GM19035 (cell line): Measurements from ENCODE around the gene C3orf20.

Source experiments
- ATAC-seq: cut with Tn5 transposase; IDR thresholded peaks from one replicate; pipeline ENCODE4 v1.9.1; 2021; ENCODE audit not compliant: unreplicated experiment

Gene C3orf20

DNA sequence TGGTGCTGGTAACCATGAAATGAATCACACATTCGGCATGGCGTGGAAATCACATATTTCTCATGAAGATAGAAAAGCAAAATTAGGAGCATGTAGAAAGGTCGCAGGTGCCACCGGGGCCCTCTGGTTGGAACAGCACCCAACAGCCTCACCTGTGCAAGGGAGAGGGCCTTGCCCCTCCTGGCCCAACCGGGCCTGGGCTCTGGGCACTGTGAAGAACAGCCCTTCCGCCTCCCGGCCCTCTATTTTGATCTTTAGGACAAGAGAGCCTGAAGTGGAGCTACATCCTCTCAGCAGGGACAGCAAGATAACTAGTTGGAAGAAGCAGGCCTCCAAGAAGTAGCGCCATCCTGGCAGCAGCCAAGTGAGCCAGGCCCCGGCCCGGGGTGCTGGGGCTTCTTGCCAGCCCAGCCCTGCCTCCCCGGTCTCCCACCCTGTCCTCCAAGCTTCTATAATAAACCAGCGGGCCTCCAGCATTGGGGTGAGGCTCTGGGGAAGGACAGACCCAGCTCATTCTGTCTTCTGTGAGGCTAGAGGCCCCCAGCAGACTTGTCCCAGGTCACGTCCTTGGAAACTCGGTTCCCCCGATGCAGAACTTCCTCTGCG is 97.7 kb downstream of the C3orf20 start:
- ATAC-seq = no peak

DNA sequence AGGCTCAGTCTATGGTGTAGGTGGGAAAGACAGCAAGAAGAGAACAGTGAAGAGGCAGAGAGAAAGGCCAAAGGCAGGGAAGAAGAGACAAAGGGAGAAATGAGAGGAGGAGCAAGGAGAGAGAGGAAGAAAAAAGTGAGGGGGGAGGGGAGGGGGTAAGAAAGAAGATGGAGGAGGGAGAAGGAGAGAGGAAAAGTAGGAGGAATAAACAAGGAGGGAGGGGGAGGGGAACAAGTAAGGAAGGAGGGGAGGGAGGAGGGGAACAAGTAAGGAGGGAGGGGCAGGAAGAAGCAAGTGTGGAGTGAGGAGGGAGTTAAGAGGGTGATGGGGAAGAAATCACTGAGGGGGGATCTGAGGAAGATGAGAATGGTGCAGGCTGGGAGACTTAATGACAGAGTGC is 98.3 kb downstream of the C3orf20 start:
- no peak for ATAC-seq

- ATAC-seq = no peak
Measured at GRCh38 chr3:14773691-14774128, 98.8 kb downstream of the C3orf20 start.

DNA sequence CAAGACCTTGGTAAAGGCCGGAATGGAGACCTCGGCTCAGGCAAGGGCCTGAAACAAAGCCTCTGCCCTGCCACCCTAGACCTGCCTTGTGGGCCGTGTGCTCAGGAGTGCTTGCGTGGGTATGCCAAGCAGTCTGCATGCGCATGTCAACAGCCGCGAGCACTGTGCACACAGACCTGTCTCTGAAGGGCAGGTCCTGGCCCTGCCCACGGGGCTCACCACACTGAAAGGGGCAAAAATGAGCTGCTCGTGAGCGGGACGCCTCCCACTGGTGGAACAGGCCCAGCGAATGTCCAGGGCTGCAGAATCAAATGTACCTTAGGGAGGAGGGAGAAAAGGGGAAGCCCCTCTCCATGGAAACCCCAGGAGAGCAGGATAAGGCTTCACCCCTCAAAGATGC is 99.5 kb downstream of the C3orf20 start:
- no peak for ATAC-seq

DNA sequence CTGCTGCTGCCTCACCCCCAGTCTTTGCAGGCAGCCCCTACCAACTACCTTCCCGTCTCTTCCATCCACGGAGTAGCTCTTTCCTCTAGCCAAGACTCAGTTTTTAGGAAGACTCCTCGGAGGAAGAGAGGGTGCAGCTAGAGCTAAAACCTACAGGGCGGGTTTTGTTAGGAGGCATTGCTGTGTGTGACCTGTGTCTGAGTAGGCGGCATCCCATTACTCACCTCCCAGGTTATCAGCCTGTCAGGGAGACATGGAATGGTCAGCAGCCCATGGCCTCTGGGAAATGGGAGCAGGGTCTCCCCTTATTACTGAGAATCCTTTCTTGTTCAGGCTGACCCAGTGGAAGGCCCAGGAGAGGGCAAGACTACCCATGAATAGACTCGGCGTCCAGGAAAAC is 100.1 kb downstream of the C3orf20 start:
- no peak for ATAC-seq

DNA sequence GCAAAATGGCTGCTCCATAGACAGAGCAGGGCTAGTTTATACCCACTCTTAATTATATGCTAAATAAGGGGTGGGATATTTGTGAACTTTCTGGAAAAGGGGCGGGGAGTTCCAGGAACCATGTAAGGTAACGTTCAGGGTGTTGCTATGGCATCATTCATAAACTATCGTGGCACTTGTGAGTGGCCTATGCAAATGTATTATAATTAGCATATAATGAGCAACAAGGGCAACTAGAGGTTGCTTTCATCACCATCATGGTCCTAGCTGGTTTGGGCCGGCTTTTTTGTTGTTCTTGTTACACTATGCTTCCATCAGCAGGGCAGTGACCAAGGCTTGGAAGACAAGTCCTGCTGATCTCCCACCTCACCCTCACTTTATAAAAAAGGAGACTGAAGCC is 100.6 kb downstream of the C3orf20 start:
- no peak for ATAC-seq

DNA sequence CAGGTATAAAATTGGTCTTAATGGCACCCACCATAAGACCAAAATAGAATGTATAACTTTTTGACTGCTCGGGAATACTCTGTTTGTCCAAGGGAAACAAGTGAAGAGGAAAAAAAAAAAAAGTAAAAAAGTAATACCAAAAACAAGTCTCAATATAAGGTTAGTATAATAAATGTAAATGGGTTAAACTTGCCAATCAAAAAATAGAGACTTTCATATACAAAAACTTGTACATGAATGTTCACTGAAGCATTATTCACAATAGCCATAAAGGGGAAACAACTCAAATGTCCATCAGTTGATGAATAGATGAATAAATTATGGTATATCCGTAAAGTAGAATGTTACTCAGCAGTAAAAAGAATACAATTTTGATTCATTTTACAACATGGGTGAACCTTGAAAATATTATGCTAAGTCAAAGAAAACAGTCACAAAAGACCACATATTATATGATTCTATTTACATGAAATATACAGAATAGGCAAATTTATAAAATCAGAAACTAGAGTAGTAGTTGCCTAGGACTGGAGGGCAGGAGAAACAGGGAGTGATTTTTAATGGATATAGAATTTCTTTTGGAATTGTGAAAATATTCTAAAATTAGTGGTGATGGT is 104.2 kb downstream of the C3orf20 start:
- ATAC-seq = no peak

- ATAC-seq = no peak
Measured at GRCh38 chr3:14780927-14781507, 106.1 kb downstream of the C3orf20 start.

GRCh38 chr3:14783480-14784086 is 108.6 kb downstream of the C3orf20 start:
- ATAC-seq = no peak

- no peak for ATAC-seq
Measured at GRCh38 chr3:14784087-14784681, 109.2 kb downstream of the C3orf20 start.

- ATAC-seq = no peak
Measured at GRCh38 chr3:14785207-14786155, 110.5 kb downstream of the C3orf20 start.

DNA sequence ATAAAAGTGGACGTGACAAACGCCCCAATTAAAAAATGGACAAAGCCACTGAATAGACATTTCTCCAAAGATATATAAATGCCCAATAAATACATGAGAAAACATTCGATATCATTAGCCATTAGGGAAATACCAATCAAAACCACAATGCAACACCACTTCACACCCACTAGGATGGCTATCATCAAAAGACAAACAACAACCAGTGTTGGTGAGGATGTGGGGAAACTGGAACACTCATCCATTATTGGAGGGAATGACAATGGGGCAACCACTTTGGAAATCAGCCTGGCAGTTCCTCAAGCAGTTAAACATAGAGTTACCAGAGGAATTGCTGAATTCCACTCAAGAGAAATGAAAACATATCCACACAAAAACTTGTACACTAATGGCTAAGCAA is 111.4 kb downstream of the C3orf20 start:
- no peak for ATAC-seq

- no peak for ATAC-seq
Measured at GRCh38 chr3:14787630-14788029, 112.7 kb downstream of the C3orf20 start.

DNA sequence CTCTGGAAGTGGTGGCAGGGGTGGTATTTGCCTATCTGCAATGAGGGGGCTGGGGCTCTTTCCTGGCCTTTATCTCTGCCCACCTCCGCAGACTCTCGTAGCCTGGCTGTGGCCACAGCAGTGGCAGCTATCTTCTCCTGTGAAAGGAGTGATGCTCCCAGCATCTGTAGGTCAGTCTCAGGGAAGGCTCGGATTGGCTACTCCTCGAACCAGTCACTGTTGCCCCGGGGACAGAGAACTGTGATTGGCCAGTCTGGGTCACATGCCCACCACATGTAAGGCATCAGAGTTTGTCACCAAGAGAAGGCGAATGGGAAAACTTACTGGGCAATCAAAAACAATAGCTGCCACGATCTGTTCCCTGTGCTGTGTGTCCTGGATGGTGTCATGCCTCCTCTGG is 113.7 kb downstream of the C3orf20 start:
- ATAC-seq = no peak

DNA sequence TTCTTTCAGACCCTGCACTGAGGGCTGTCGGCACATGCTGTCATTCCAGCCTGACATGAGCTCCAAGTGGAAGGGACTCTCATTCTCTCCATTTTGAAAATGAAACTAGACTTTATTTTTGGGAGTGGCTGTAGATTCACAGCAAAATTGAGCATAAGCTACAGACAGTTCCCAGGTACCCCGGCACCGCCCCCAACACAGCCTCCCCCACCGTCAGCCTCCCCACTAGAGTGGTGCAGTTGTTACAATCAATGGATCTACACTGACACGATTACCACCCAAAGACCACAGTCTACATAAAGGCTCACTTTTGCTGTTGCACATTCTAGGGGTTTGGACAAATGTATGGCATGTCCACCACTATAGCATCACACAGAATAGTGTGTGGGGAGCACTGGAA is 114.3 kb downstream of the C3orf20 start:
- ATAC-seq = no peak

DNA sequence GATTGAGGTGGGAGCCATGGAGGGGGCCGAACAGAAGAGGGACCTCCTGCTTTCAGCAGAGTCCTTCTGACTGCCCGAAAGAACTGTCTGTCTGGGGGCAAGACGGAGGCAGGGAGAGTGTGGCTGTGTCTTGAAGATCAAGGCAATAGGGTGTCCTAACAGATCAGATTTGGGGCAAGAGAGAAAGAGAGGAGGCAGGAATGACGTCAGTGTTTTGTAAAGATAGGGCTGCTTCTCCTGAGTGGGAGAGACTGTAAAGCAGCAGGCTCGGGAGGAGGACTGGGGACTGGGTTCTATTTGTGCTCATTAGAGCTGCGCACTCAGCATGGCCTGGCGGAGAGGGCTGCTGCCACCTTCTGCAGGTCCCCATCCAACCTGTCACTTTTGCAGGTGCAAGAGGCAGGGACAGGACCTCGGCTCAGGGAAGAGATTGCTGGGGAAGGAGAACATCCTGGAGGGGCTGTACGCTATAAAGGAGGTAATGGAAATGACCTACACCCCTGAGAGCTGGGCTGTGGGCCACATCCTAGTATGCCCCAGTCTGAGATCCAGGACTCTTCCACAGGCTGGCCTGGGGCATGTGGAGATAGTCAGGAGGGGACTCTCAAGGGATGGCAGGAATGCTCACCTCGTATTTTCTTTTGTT is 114.8 kb downstream of the C3orf20 start:
- no peak for ATAC-seq

GRCh38 chr3:14791343-14791945 is 116.5 kb downstream of the C3orf20 start:
- no peak for ATAC-seq

GRCh38 chr3:14792691-14793121 is 117.8 kb downstream of the C3orf20 start:
- no peak for ATAC-seq

DNA sequence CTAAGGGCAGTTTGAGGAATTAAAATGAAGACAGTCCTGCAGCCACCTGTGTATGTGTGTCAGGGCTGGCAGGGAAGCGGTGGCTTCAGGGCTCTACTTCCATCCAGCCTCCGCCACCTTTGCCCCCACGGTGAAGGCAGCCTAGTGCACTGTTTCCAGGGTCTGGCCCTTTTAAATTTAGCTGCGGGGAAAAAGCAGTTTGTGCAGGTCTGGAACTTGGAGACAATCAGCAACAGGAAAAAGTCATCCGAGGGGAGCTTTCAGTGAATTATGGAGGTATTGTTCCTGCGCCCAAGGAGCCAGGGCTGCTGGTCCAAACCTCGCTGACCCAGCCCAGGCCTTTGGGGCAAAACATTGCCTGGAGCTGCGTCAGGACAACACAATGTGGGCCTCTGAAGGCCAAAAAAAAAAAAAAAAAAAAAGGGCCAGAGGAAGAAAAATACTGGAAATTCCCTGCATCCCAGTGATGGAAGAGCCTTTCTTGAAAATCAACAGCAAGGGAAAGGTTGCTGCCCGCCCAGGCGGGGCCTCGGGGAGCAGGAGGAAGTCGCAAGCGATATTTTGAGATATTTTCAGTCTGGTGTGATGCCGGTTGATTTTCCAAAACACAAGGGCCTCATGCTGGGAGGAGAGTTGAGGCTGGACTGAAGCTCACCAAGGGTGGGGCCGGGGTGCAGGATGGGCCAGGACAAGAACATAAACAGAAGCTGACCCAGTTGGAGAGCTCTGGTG is 118.4 kb downstream of the C3orf20 start:
- no peak for ATAC-seq
